Cardiac muscle cell (in vitro differentiated cells and primary cell): Measurements from ENCODE around the gene GSTA2. TPM values are rescaled to one million over a fixed set of nuclear protein-coding genes. Genes with fewer than 3 reads are reported as not detected.
"Not testable (repeated sequence)": the region's sequence is repeated elsewhere in the genome, so short reads cannot be mapped to it uniquely, and the experiment has no call there.

ENCODE experiments used
- DNase-seq, 2 donors: peaks; one replicate each; pipeline versions ENCODE4 v3.0.0 to v3.0.0-alpha.2; 2010 to 2017; ENCODE audit warnings: low read depth in 1 of 2, low spot score in 1 of 2
- H3K27ac ChIP-seq: fragments of 200-600 bp; sonication (generic); 2 replicates; pipeline ENCODE4 v1.5.1; 2016
- H3K27me3 ChIP-seq: fragments of 200-600 bp; sonication (generic); 2 replicates; pipeline ENCODE4 v1.6.0; 2016; ENCODE audit warnings: control low read depth
- H3K36me3 ChIP-seq: fragments of 200-600 bp; sonication (generic); 2 replicates; pipeline ENCODE4 v1.5.1; 2016; ENCODE audit warnings: control low read depth
- H3K4me1 ChIP-seq: fragments of 200-600 bp; sonication (generic); 2 replicates; pipeline ENCODE4 v1.8.1; 2017; ENCODE audit warnings: low read depth, mild to moderate bottlenecking, mixed run types
- H3K4me3 ChIP-seq: fragments of 200-600 bp; sonication (generic); 2 replicates; pipeline ENCODE4 v1.5.1; 2016; ENCODE audit warnings: mild to moderate bottlenecking
- H3K9me3 ChIP-seq: fragments of 200-600 bp; sonication (generic); 2 replicates; pipeline ENCODE4 v1.5.1; 2017; ENCODE audit warnings: low read depth, mild to moderate bottlenecking, control low read depth
- polyA plus RNA-seq: library from polyadenylated mRNA; unstranded; fragments of >200 nt; fragmentation: Nextera tagmentation; extraction: Ambion mirVana; gene quantifications from 2 replicates; pipeline ENCODE4 v1.2.1, GENCODE V29; 2016
- total RNA-seq: library from RNA; depleted of rRNA; stranded (reverse); fragments of >200 nt; gene quantifications from 2 replicates; pipeline ENCODE4 v1.2.3, GENCODE V29; 2016
- TF ChIP-seq, protein P1 (sequence below): IDR thresholded peaks from 2 replicates; pipeline ENCODE4 v1.5.1; 2012; ENCODE audit warnings: low read depth, mild to moderate bottlenecking, low read length

Gene GSTA2
- total and polyA plus RNA-seq, 2 experiments from 2014 or later: 0.24 TPM; not detected in 1

DNA sequence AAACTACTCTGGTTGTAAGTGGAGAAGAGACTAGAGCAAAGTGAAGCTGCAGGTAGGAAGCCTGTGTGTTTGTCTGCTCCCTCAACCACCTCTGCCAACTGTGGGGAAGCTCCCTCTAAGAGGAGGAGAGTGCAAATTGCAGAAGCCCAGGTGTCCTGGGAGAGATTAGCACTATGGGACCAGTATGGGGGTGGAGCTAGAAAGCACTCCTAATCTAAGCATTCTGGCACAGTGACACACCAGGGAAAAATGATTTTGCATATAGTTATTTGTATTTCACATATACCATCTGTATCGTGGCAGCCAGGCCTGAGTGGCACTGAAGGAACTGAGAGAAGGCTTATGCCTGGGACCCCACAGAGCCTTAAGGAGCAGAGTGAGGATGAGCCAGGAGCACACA, 27.6 kb upstream of the GSTA2 start:
- Histone ChIP-seq H3K27me3 (no peaks in the 10 kb centered on the region), H3K4me3 (no peak overlapping the region), H3K27ac (no peak overlapping the region), H3K4me1 (no peaks in the 10 kb centered on the region), H3K36me3 (no peaks in the 10 kb centered on the region), H3K9me3 (no peaks in the 10 kb centered on the region)
- TF ChIP-seq, protein P1, sequence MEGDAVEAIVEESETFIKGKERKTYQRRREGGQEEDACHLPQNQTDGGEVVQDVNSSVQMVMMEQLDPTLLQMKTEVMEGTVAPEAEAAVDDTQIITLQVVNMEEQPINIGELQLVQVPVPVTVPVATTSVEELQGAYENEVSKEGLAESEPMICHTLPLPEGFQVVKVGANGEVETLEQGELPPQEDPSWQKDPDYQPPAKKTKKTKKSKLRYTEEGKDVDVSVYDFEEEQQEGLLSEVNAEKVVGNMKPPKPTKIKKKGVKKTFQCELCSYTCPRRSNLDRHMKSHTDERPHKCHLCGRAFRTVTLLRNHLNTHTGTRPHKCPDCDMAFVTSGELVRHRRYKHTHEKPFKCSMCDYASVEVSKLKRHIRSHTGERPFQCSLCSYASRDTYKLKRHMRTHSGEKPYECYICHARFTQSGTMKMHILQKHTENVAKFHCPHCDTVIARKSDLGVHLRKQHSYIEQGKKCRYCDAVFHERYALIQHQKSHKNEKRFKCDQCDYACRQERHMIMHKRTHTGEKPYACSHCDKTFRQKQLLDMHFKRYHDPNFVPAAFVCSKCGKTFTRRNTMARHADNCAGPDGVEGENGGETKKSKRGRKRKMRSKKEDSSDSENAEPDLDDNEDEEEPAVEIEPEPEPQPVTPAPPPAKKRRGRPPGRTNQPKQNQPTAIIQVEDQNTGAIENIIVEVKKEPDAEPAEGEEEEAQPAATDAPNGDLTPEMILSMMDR: no peak
- DNase-seq: no peak

DNA sequence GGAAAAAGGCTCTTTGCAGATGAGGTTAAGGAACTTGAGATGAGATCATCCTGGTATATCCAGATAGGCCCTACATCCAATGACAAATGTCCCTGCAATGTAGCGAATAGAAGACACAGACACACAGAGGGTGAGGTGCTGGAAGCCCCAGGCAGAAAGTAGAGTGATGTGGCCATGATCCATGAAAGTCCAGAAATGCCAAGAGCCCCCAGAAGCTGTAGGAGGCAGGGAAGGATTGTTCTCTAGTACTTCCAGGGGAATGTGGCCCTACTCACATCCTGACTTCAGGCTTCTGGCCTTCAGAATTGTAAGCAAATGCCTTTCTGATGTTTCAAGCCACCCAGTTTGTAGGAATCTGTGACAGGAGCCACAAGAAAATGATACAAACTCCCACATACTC, 26.4 kb upstream of the GSTA2 start:
- not testable (repeated sequence) for H3K4me3 ChIP-seq, H3K27ac ChIP-seq, H3K27me3 ChIP-seq, DNase-seq, H3K9me3 ChIP-seq, H3K4me1 ChIP-seq, H3K36me3 ChIP-seq

DNA sequence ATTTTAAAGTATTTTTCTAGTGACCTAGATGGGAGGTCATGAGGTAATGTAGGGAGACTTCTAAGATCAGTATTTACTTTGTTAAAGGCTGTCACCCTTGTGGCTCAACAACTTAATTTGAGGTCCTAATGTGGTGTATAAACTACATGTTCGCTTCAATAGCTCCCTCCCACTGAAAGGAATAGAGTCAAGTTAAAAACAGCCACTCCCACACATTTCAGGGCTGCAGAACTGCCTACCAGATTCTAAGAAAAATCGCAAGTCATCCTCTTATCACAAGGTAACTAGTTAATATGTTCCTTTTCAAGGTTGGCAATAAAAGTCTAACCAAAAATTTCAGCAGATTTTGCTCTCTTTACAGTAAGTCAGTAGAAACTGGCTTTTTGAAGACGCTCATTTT, 25.2 kb upstream of the GSTA2 start:
- Histone ChIP-seq H3K36me3 (no peaks in the 10 kb centered on the region), H3K27ac (no peak overlapping the region), H3K9me3 (no peaks in the 10 kb centered on the region), H3K27me3 (no peaks in the 10 kb centered on the region), H3K4me1 (no peaks in the 10 kb centered on the region), H3K4me3 (no peak overlapping the region)
- peak in 1 of 2 donors; percentile 5 for DNase-seq
- TF ChIP-seq, protein P1: no peak

DNA sequence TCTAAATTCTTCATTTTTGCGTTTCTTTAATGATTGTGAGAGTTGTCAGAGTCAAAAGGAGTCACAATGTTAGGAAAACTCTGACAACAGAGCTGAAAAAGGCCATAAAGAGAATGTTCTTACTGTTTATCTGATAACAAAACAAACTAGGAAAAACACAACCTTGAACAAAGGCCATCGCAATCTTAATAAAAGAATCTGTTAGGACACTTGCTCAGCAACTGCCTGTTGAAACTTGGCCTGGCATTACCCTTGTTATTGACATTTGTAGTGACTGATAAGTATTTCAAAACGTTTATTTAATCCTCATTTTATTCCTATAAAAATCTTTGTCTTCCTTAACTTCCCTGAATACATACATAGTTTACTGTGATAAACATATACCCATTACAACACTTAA, 24.6 kb upstream of the GSTA2 start:
- TF ChIP-seq, protein P1: no peak
- Histone ChIP-seq H3K9me3 (no peaks in the 10 kb centered on the region), H3K27me3 (no peaks in the 10 kb centered on the region), H3K4me3 (no peak overlapping the region), H3K27ac (no peak overlapping the region), H3K36me3 (no peaks in the 10 kb centered on the region), H3K4me1 (no peaks in the 10 kb centered on the region)
- DNase-seq: no peak

DNA sequence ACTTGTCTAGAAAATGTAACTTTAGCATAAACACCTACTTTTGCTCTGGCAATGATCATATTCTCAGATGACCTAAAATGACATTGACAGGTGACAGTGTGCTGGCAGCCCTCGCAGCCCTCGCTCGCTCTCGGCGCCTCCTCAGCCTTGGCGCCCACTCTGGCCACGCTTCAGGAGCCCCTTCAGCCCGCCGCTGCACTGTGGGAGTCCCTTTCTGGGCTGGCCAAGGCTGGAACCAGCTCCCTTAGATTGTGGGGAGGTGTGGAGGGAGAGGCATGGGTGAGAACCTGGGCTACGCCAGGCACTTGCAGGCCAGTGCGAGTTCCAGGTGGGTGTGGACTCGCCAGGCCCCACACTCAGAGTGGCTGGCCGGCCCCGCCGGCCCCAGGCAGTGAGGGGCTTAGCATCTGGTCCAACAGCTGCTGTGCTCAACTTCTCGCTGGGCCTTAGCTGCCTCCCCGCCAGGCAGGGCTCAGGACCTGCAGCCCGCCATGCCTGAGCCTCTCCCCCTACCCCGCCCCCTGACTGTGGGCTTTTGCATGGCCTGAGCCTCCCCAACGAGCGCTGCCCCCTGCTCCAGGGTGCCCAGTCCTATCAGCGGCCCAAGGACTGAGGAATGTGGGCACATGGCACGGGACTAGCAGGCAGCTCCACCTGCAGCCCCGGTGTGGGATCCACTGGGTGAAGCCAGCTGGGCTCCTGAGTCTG, 23.1 kb upstream of the GSTA2 start:
- no peak overlapping the region for H3K4me3 ChIP-seq
- no peaks in the 10 kb centered on the region for H3K36me3 ChIP-seq
- no peaks in the 10 kb centered on the region for H3K4me1 ChIP-seq
- DNase-seq: no peak
- H3K27ac ChIP-seq: no peak overlapping the region
- no peaks in the 10 kb centered on the region for H3K27me3 ChIP-seq
- TF ChIP-seq, protein P1: no peak
- H3K9me3 ChIP-seq: no peaks in the 10 kb centered on the region

DNA sequence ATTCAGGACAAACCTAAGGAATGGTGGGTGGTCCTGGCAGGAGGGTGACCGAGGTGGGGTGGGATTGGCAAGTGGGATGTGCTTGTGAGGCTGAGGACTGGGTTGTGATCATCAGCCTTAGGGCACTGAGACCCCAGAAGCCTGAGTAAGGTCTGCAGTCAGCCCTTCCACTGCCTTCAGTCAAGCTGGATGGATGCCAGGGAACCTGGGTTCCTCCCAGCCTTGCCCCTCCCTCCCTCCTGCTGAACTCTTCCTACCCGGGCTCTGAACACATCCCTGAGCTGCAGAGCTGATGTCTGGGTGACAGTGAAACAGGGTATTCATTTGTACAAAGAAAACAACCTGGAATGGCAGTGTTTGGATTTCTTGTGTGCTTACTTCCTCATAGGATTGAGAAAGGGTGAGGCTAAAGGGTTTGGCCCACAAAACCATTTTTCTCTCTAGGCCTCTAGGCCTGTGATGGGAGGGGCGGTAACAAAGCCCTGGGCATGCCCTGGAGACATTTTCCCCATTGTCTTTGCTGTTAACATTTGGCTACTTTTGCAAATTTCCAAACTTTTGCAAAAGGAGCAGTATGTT, 19.5 kb upstream of the GSTA2 start:
- not testable (repeated sequence) for H3K4me3 ChIP-seq, DNase-seq, H3K36me3 ChIP-seq, H3K9me3 ChIP-seq, H3K27me3 ChIP-seq, H3K4me1 ChIP-seq, H3K27ac ChIP-seq

DNA sequence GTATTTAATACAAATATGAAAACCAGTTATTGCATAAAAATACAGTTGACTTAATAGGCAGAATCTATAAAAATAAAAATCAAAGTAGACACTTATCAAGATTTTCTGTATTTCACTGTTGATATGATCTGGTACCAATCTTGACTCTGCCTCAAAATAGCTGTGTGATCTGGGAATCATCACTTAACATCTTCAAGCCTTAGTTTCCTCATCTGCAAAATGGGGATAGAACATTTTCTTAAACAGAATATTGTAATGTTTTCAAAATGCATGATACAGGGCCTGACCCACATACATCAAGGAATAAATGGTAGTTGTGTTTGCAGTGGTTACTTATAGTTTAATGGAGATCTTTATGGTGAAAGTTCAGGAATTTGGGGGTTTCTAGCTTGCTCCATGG, 18.9 kb upstream of the GSTA2 start:
- H3K4me3 ChIP-seq, DNase-seq, H3K4me1 ChIP-seq, H3K27ac ChIP-seq, H3K27me3 ChIP-seq, H3K9me3 ChIP-seq, H3K36me3 ChIP-seq: not testable (repeated sequence)
